GM18502 (cell line): Measurements from ENCODE around the gene UGT1A7.
"Not testable (repeated sequence)": the region's sequence is repeated elsewhere in the genome, so short reads cannot be mapped to it uniquely, and the experiment has no call there.

ENCODE experiments used
- ATAC-seq: cut with Tn5 transposase; IDR thresholded peaks from one replicate; pipeline ENCODE4 v1.9.1; 2021; ENCODE audit warnings: mild to moderate bottlenecking; ENCODE audit not compliant: unreplicated experiment, poor library complexity

Gene UGT1A7

GRCh38 chr2:233681521-233682099 is at the start of gene UGT1A7:
Gene UGT1A7 (plus strand): TSS chr2:233681901. CDS start chr2:233681938, 37 bp downstream.
- no peak for ATAC-seq

GRCh38 chr2:233636306-233636705 is 45.4 kb upstream of the UGT1A7 start, which contains the start of gene UGT1A10:
Gene UGT1A10 (plus strand): TSS chr2:233636448. CDS start chr2:233636523, 75 bp downstream.
- not testable (repeated sequence) for ATAC-seq

GRCh38 chr2:233638836-233639235 is 42.9 kb upstream of the UGT1A7 start:
- ATAC-seq, result no peak

GRCh38 chr2:233639860-233640259 is 41.8 kb upstream of the UGT1A7 start:
- ATAC-seq, result no peak

- no peak for ATAC-seq
Observed at GRCh38 chr2:233643128-233643527, 38.6 kb upstream of the UGT1A7 start.

GRCh38 chr2:233646033-233646432 is 35.7 kb upstream of the UGT1A7 start:
- ATAC-seq, result not testable (repeated sequence)

- ATAC-seq, result no peak
Observed at GRCh38 chr2:233650981-233651380, 30.7 kb upstream of the UGT1A7 start.

GRCh38 chr2:233651430-233651829 is 30.3 kb upstream of the UGT1A7 start:
- no peak for ATAC-seq

- ATAC-seq, result no peak
Observed at GRCh38 chr2:233654501-233654900, 27.2 kb upstream of the UGT1A7 start.

- no peak for ATAC-seq
Observed at GRCh38 chr2:233655043-233655442, 26.7 kb upstream of the UGT1A7 start.

- not testable (repeated sequence) for ATAC-seq
Observed at GRCh38 chr2:233655943-233656342, 25.8 kb upstream of the UGT1A7 start.

- ATAC-seq, result no peak
Observed at GRCh38 chr2:233656443-233656842, 25.3 kb upstream of the UGT1A7 start.

- ATAC-seq, result no peak
Observed at GRCh38 chr2:233658610-233659009, 23.1 kb upstream of the UGT1A7 start.

GRCh38 chr2:233663911-233664310 is 17.8 kb upstream of the UGT1A7 start:
- ATAC-seq, result no peak

GRCh38 chr2:233668605-233669260 is 13.0 kb upstream of the UGT1A7 start:
- ATAC-seq, result no peak

GRCh38 chr2:233671290-233672161 is 10.2 kb upstream of the UGT1A7 start, which contains the start of gene UGT1A9:
Gene UGT1A9 (plus strand): TSS chr2:233671898. CDS start chr2:233671935, 37 bp downstream.
- ATAC-seq, result no peak

GRCh38 chr2:233672886-233673285 is 8.8 kb upstream of the UGT1A7 start:
- ATAC-seq, result no peak

- ATAC-seq, result no peak
Observed at GRCh38 chr2:233673896-233674295, 7.8 kb upstream of the UGT1A7 start.

GRCh38 chr2:233674314-233674713 is 7.4 kb upstream of the UGT1A7 start:
- no peak for ATAC-seq

- no peak for ATAC-seq
Observed at GRCh38 chr2:233674995-233675394, 6.7 kb upstream of the UGT1A7 start.

- no peak for ATAC-seq
Observed at GRCh38 chr2:233676046-233676445, 5.7 kb upstream of the UGT1A7 start.
